SIG-M5 treated with dmso at 0.1 percent for 504 hours (cell line): ENCODE measurements around the gene NRXN2.

Source experiments
- DNase-seq: peaks from one replicate; lab custom pipeline; 2025; ENCODE audit not compliant: unreplicated experiment; lab: John Stamatoyannopoulos, UW

Gene NRXN2

GRCh38 chr11:64759131-64759721 is 36.2 kb upstream of the NRXN2 start:
- DNase-seq = no peak

GRCh38 chr11:64758330-64759079 is 35.5 kb upstream of the NRXN2 start:
- DNase-seq = no peak

- DNase-seq = no peak
These were observed 34.7 kb upstream of the NRXN2 start for GRCh38 chr11:64757549-64758329.

DNA sequence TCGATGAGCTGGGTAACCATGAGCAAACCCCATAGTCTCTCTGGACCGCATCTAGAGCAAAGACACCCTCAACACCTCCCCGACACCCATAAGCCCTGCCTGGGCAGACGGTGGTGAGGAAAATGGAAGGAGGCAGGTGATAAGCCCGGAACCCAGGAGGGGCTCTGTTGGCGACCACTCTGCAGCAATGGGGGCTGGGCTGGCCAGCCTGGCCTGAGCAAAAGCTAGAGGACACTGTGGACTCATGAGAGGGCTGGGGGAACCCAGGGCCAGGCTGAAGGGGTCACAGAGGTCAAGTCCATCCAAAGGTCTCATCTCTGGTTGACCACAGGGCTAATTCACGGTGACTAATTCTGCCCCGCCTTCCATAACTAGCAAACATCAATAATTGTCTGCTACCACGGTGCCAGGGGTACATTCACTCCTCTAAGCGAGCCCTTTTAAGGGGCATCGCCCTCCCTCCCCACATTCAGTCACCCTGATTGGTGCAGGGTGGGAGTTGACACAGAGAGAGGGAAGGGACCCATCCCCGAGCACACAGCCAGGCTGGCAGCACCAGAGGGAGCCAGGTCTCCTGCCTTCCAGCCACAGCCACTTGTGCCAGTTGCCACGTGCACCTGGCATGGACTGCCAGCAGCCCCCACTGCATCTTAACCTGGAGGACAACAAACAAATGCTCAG is 32.8 kb upstream of the NRXN2 start:
- DNase-seq = no peak

- no peak for DNase-seq
These were observed 32.1 kb upstream of the NRXN2 start for GRCh38 chr11:64754919-64755662.

DNA sequence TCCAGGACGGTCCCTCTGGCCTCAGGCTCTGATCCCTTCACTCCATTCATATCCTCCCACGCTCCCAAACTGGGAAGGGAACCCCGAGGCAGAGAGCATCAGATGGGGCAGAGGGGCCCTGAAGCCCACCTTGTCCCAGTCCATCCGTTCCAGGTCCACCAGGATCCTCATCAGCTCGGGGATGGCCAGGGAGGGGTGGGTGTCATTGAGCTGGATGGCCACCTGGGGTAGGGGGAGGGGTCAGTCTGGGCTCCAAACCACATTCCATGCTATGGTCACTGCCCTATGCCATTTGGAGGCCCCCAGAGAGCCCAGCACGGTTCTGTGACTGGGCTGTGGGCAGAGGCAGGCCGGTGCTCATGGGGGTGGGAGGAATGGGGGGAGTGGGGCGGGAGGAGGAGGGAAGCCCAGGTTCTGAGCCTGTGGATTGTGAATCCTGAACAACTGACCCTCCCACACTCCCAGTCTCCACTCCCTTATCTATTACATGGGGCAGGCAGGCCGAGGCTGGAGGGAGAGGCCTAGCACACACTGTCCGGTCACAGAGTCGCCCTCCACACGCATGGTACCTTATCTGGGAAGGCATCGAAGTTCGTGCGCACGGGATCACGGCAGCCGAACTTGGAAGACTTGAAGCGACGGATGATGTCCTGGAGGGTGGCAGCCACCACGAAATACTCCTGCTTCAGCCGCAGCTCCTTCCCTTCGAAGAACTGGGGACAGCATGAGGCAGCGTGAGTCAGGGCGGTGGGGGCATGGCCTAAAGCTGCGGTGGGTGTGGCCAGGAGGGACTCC is 31.3 kb upstream of the NRXN2 start:
- DNase-seq = no peak

DNA sequence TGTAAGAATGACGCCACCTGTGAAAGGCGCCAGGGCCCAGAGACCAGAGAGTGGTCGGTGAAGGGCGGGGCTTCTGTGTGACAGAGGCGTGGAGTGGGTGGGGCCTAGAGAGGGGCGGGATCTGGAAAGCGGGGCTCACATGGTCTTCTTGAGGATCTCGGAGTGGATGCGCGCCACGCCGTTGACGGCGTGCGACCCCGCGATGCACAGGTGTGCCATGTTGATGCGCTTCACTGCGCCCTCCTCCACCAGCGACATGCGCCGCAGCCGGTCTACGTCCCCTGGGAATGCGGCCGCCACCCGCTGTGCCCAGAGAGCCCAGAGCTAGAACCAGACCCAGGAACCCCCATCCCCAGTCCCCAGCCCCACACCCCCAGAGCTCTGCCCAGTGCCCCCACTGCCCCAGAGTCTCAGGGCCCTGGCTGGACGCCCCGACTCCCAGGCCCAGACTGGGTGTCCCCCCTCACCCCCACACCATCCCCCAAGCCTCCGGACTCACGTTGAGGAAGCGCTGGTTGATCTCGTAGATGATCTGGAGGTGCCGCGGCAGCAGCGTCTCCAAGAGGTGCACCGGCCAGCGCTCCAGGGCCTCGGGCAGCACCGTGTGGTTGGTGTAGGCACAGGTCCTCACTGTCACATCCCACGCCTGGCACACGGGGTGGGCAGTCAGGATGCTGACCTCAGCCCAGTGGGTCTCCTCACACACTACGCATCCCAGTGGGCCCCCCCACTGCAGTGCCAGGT is 30.6 kb upstream of the NRXN2 start:
- DNase-seq = no peak

DNA sequence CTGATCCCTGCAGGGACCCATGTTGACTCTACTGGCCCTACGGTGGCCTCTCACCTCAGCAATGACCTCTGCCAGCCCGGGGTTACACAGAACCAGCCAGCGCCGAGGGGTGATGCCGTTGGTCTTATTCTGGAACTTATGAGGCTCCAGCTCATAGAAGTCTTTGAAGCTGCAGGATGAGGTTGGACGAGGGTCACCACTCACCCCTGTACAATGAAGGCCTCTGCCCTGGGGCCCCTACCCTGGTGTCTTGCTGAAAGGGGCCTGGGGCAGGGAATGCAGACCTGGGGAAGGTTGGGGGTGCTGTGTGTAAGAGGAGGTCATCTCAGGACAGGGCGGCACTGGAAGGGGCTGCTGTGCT is 30.0 kb upstream of the NRXN2 start:
- DNase-seq = no peak

- DNase-seq = no peak
These were observed 29.4 kb upstream of the NRXN2 start for GRCh38 chr11:64752175-64752970.

GRCh38 chr11:64751580-64751979 is 28.6 kb upstream of the NRXN2 start:
- no peak for DNase-seq

- no peak for DNase-seq
These were observed 28.1 kb upstream of the NRXN2 start for GRCh38 chr11:64751136-64751535.

DNA sequence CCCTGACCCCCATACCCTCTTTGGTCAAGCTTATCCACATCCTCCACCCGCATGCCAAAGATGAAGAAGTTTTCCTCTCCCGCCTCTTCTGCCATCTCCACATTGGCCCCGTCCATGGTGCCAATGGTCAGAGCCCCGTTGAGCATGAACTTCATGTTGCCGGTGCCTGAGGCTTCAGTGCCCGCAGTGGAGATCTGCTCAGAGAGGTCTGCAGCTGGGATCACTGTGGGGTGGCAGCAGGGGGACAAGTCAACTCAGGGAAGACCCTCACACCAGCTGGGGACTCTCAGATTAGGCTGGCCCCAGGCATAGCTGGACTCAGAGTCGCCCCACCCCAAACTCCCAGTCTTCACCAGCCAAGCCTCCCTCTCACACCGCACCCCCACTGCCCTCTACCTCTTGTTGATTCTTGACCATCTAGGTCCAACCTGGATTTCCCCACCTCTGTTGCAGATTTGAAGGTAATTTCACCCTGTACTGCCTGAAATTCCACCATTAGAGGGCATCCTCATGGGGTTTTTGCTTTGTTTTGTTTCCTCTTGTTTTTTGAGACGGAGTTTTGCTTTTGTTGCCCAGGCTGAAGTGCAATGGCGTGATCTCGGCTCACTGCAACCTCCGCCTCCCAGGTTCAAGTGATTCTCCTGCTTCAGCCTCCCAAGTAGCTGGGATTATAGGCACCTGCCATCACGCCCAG is 27.5 kb upstream of the NRXN2 start:
- DNase-seq = no peak

DNA sequence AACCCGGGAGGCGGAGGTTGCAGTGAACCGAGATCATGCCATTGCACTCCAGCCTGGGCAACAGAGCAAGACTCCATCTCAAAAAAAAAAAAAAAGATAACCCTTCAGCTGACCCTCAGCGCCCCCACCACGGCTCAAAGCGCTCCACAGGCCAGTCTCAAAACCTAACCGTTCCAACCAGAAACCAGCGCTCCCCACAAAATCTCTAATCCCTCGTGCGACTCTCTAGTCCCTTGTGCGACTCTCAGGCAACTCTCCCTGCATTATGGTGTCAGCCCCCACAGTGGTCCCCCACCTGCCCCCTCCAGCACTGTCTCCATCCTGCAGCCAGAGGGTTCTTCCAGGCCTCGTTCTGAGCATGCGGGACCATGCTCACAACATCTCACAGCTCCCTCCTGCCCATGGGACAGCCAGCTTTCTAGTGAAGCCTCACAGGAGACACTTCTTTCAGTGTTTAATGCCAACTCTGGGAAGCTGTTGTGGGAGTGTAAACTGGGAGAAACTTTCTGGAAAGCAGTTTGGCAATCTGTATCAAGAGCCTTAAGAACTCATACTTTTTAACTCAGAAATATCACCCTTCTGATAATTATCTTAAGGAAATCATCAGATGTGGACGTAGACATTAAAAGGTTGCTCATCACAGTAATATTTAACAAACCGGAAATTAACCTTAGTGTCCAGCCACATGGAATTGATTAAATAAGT is 25.1 kb upstream of the NRXN2 start:
- no peak for DNase-seq

- no peak for DNase-seq
These were observed 23.5 kb upstream of the NRXN2 start for GRCh38 chr11:64746486-64746885.

GRCh38 chr11:64745521-64746328 is 22.7 kb upstream of the NRXN2 start:
- peak; percentile 80 for DNase-seq

DNA sequence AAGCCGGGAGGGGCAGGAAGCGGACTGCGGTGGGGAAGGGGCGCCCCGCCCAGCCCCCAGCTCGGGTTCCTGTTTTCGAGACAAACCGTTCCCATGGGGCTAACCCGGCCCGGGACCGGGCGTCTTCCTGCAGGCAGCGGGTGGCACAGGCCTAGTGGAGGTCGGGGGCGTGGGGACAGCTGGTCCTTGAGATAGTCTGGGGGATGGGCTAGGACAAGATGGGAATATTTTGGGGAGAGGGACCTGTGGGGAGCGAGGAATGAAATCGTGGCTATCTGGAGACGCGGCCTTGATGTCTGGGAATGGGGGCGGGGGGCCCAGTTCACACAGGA is 22.2 kb upstream of the NRXN2 start:
- DNase-seq = peak; percentile 85
